Vagina (tissue), 2 donors: ENCODE data around the gene MADD. TPM values are rescaled to one million over a fixed set of nuclear protein-coding genes. Genes with fewer than 3 reads are reported as not detected.

Experiments
- DNase-seq, 2 donors: peaks; one replicate each; pipeline ENCODE4 v3.0.0-alpha.2; 2017; ENCODE audit errors: extremely low spot score in 2 of 2
- H3K27ac ChIP-seq: fragments of 200-600 bp; sonication (generic); one replicate; pipeline ENCODE4 v1.5.1; 2019
- H3K27me3 ChIP-seq: fragments of 200-600 bp; sonication (generic); one replicate; pipeline ENCODE4 v1.5.1; 2019
- H3K36me3 ChIP-seq, 2 donors: fragments of 200-600 bp; sonication (generic); one replicate each; pipeline ENCODE4 v1.5.1; 2017 to 2019
- H3K4me1 ChIP-seq: fragments of 200-600 bp; sonication (generic); one replicate; pipeline ENCODE4 v1.5.1; 2019
- H3K4me3 ChIP-seq, 2 donors: fragments of 200-600 bp; sonication (generic); 1 replicate in 1 of 2; 2 replicates in 1 of 2; pipeline ENCODE4 v1.5.1; 2016 to 2019
- H3K9me3 ChIP-seq: fragments of 200-600 bp; sonication (generic); one replicate; pipeline ENCODE4 v1.5.1; 2019
- POLR2A ChIP-seq, 2 donors: fragments of 450-650 bp; IDR thresholded peaks; one replicate each; pipeline ENCODE4 v1.6.1; 2017; ENCODE audit warnings: antibody characterized with exemption in 2 of 2, mild to moderate bottlenecking in 2 of 2, moderate library complexity in 2 of 2
- POLR2AphosphoS5 ChIP-seq, 2 donors: sonication (generic); formaldehyde crosslinking; IDR thresholded peaks; one replicate each; pipeline ENCODE4 v1.9.0; 2017; ENCODE audit warnings: antibody characterized with exemption in 2 of 2, mild to moderate bottlenecking in 2 of 2, low read depth in 1 of 2; ENCODE audit not compliant: insufficient read depth in 1 of 2
- intact Hi-C: fragments of 100-400 bp; cut with DNase I; formaldehyde crosslinking; loops from one replicate; pipeline ENCODE4 v1.15.1; 2023
- total RNA-seq: library from RNA; depleted of rRNA; stranded (reverse); fragments of >200 nt; gene quantifications from one replicate; pipeline ENCODE4 v1.2.3, GENCODE V29; 2016
- TF ChIP-seq, protein P1 (sequence below), 3 experiments: fragments of 450-650 bp in 2 of 3; fragments of 200-600 bp in 1 of 3; sonication (generic) in 1 of 3; IDR thresholded peaks; one replicate each; pipeline ENCODE4 v1.5.1; 2017 to 2019; ENCODE audit warnings: antibody characterized with exemption in 3 of 3, mild to moderate bottlenecking in 2 of 3, moderate library complexity in 2 of 3

Gene MADD
- total RNA-seq, 1 donor from 2014 or later: 56.5 TPM

DNA sequence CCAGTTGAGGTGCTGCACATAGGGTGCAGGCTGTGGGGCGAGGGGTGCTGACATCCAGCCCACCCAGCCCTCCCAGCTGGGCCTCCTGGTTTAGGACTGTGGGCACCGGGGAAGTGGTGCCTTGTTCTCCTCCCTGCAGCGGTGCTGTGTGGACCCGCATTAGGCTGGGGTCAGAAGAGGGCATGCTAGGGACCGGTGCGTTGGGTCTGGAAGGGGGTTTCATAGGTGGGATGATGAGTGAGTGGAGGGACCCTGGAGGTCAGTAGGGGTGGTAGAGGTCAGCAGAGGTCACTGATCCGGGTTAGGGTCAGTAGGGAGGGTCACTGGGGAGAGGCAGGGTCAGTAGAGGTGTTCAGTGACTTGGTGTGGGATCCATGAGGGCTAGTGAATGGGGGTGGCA lies 89.2 kb downstream of the MADD start:
- Histone ChIP-seq H3K4me3 (no peak overlapping the region), H3K27me3 (no peaks in the 10 kb centered on the region), H3K9me3 (no peaks in the 10 kb centered on the region), H3K27ac (no peak overlapping the region), H3K4me1 (peaks cover 13% of the 10 kb centered on the region), H3K36me3 (no peaks in the 10 kb centered on the region)
- no peak for DNase-seq
- intact Hi-C loops: loop anchor here (10.0 kb wide), 2 partner anchors 74 to 464 kb away; no protein-coding TSS in a partner anchor
- TF ChIP-seq, protein P1, sequence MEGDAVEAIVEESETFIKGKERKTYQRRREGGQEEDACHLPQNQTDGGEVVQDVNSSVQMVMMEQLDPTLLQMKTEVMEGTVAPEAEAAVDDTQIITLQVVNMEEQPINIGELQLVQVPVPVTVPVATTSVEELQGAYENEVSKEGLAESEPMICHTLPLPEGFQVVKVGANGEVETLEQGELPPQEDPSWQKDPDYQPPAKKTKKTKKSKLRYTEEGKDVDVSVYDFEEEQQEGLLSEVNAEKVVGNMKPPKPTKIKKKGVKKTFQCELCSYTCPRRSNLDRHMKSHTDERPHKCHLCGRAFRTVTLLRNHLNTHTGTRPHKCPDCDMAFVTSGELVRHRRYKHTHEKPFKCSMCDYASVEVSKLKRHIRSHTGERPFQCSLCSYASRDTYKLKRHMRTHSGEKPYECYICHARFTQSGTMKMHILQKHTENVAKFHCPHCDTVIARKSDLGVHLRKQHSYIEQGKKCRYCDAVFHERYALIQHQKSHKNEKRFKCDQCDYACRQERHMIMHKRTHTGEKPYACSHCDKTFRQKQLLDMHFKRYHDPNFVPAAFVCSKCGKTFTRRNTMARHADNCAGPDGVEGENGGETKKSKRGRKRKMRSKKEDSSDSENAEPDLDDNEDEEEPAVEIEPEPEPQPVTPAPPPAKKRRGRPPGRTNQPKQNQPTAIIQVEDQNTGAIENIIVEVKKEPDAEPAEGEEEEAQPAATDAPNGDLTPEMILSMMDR (IDR thresholded peaks at IDR 0.05): no peak
- TF ChIP-seq POLR2A (IDR thresholded peaks at IDR 0.05) (no peak), POLR2AphosphoS5 (IDR thresholded peaks at IDR 0.05; ENCODE audit: insufficient read depth in 1 of 2, low read depth in 1 of 2) (no peak)

DNA sequence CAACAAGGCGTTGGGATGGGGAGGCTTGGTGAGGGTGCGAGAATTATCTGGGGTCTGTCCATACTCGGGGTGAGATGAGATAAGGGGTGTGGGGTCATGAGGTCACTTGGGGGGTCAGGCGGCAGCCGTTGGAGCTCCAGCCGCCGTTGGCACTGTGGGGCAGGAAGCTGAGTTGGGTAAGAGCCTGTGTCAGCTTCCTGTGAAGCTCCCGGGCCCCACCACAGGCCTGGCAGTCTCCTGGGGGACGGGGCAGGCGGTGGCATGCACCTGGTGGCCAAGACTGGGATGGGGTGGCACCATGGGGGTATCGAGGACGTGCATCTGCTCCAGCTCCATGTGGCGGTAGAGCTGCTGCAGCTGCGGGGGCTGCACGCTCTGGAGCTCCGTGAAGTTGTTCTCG lies 89.7 kb downstream of the MADD start:
- H3K27ac ChIP-seq: no peak overlapping the region
- H3K36me3 ChIP-seq: no peaks in the 10 kb centered on the region
- H3K9me3 ChIP-seq: no peaks in the 10 kb centered on the region
- no peak for DNase-seq
- no peaks in the 10 kb centered on the region for H3K27me3 ChIP-seq
- H3K4me3 ChIP-seq: no peak overlapping the region
- peaks cover 13% of the 10 kb centered on the region for H3K4me1 ChIP-seq
- intact Hi-C loops: loop anchor here (10.0 kb wide), 2 partner anchors 75 to 465 kb away; no protein-coding TSS in a partner anchor
- TF ChIP-seq, protein P1 (IDR thresholded peaks at IDR 0.05): no peak

DNA sequence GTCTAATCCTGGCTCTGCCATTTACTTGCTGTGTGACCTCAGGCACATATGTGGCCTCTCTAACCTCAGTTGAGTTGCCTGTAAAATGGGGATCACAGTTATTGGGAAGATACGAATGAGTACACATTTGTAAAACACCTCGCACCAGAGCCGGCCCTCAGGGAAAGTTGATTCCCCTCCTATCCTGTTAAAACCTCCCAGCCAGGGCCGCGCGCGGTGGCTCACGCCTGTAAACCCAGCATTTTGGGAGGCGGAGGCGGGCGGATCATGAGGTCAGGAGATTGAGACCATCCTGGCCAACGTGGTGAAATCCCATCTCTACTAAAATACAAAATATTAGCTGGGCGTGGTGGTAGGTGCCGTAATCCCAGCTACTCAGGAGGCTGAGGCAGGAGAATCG lies 90.4 kb downstream of the MADD start:
- no peak for DNase-seq
- intact Hi-C loops: no loop called here
- H3K27ac ChIP-seq: no peak overlapping the region
- TF ChIP-seq POLR2A (IDR thresholded peaks at IDR 0.05) (no peak), POLR2AphosphoS5 (IDR thresholded peaks at IDR 0.05; ENCODE audit: insufficient read depth in 1 of 2, low read depth in 1 of 2) (no peak)
- TF ChIP-seq, protein P1 (IDR thresholded peaks at IDR 0.05): no peak
- H3K4me3 ChIP-seq: no peak overlapping the region
- peaks cover 6% of the 10 kb centered on the region for H3K4me1 ChIP-seq
- no peaks in the 10 kb centered on the region for H3K36me3 ChIP-seq
- H3K27me3 ChIP-seq: no peaks in the 10 kb centered on the region
- H3K9me3 ChIP-seq: no peaks in the 10 kb centered on the region

- Histone ChIP-seq H3K4me1 (no peaks in the 10 kb centered on the region), H3K27ac (no peak overlapping the region), H3K9me3 (no peaks in the 10 kb centered on the region), H3K27me3 (no peaks in the 10 kb centered on the region), H3K4me3 (no peak overlapping the region), H3K36me3 (no peaks in the 10 kb centered on the region)
- intact Hi-C loops: no loop called here
- DNase-seq: no peak
- TF ChIP-seq POLR2A (IDR thresholded peaks at IDR 0.05) (no peak), POLR2AphosphoS5 (IDR thresholded peaks at IDR 0.05; ENCODE audit: insufficient read depth in 1 of 2, low read depth in 1 of 2) (no peak)
- TF ChIP-seq, protein P1 (IDR thresholded peaks at IDR 0.05): no peak
Measured at GRCh38 chr11:47361419-47361818, 91.5 kb downstream of the MADD start.

DNA sequence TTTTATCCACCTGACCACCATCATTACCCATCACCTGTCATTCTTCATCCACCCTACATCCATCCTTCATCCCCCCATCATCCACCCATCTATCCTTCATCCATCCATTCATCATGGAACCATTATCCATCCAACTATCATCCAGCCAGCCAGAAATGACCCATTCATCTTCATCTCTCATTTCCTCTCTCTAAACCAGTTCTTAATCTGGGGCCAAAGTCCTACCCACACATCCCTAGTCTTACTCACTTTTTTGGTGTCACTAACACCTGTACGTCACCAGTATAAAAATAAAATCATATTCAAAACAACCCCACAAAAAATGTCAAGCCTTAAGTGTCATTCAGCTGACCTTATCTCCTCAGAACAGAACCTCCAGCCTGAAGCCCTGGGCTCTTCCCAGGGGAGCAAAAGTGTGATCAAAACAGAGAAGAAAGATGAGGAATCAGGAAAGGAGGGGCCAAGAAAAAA lies 96.1 kb downstream of the MADD start:
- H3K4me3 ChIP-seq: no peak overlapping the region
- no peaks in the 10 kb centered on the region for H3K36me3 ChIP-seq
- no peaks in the 10 kb centered on the region for H3K9me3 ChIP-seq
- H3K27ac ChIP-seq: no peak overlapping the region
- no peak for TF ChIP-seq POLR2A (IDR thresholded peaks at IDR 0.05)
- no peak for TF ChIP-seq POLR2AphosphoS5 (IDR thresholded peaks at IDR 0.05; ENCODE audit: insufficient read depth in 1 of 2, low read depth in 1 of 2)
- TF ChIP-seq, protein P1 (IDR thresholded peaks at IDR 0.05): no peak
- intact Hi-C loops: no loop called here
- no peak for DNase-seq
- H3K4me1 ChIP-seq: no peaks in the 10 kb centered on the region
- H3K27me3 ChIP-seq: no peaks in the 10 kb centered on the region
